ENCODE measurements around the gene ARMC12.

The ARMC12 gene

DNA sequence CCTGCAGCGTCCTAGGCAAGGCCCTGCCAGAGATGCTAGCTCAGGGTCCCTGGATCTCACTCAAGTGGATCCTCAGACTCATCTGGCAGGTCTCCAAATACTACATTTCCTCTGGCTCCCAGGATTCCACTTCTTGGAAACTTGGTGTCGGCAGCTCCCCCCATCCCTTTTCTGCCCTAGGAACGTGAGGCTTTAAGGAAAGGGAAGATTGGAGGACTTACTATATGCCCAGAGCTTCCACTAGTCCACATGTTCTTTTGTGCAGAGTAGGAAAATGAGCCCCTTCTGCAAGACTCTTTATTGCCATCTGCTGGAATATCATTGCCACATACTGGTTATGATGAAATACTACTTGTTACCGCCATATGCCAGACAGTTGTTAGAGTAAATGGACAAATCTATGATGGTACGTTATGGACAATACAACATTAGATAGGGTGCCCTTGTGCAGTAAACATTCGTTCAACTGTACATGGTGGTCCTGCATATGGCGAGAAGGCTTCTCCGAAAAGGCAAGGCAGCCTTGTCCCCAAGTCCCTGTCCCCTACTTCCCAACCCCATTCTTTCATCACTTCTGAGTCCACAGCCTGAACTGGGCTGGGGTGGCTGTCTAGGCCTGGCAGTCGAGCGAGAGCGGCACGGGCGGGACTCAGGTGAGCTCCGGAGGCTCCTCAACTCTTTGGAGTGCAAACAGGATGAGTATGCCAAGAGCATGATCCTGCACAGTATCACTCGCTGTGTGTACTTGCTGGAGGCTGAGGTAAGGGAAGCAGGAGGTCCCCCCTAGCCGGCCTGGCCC lies 780 bp downstream of the ARMC12 start:
- Histone ChIP-seq H3K27ac (replicated peaks) (no peak overlapping the region), H3K27me3 (ENCODE audit: insufficient read depth, poor library complexity, severe bottlenecking) (no peaks in the 10 kb centered on the region), H3K4me3 (replicated peaks; ENCODE audit: insufficient read depth, low read length) (no peak overlapping the region)
- TF ChIP-seq, protein P1, sequence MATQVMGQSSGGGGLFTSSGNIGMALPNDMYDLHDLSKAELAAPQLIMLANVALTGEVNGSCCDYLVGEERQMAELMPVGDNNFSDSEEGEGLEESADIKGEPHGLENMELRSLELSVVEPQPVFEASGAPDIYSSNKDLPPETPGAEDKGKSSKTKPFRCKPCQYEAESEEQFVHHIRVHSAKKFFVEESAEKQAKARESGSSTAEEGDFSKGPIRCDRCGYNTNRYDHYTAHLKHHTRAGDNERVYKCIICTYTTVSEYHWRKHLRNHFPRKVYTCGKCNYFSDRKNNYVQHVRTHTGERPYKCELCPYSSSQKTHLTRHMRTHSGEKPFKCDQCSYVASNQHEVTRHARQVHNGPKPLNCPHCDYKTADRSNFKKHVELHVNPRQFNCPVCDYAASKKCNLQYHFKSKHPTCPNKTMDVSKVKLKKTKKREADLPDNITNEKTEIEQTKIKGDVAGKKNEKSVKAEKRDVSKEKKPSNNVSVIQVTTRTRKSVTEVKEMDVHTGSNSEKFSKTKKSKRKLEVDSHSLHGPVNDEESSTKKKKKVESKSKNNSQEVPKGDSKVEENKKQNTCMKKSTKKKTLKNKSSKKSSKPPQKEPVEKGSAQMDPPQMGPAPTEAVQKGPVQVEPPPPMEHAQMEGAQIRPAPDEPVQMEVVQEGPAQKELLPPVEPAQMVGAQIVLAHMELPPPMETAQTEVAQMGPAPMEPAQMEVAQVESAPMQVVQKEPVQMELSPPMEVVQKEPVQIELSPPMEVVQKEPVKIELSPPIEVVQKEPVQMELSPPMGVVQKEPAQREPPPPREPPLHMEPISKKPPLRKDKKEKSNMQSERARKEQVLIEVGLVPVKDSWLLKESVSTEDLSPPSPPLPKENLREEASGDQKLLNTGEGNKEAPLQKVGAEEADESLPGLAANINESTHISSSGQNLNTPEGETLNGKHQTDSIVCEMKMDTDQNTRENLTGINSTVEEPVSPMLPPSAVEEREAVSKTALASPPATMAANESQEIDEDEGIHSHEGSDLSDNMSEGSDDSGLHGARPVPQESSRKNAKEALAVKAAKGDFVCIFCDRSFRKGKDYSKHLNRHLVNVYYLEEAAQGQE (IDR thresholded peaks at IDR 0.05; ENCODE audit: insufficient replicate concordance, low read depth) = no peak
- TF ChIP-seq, protein P2, sequence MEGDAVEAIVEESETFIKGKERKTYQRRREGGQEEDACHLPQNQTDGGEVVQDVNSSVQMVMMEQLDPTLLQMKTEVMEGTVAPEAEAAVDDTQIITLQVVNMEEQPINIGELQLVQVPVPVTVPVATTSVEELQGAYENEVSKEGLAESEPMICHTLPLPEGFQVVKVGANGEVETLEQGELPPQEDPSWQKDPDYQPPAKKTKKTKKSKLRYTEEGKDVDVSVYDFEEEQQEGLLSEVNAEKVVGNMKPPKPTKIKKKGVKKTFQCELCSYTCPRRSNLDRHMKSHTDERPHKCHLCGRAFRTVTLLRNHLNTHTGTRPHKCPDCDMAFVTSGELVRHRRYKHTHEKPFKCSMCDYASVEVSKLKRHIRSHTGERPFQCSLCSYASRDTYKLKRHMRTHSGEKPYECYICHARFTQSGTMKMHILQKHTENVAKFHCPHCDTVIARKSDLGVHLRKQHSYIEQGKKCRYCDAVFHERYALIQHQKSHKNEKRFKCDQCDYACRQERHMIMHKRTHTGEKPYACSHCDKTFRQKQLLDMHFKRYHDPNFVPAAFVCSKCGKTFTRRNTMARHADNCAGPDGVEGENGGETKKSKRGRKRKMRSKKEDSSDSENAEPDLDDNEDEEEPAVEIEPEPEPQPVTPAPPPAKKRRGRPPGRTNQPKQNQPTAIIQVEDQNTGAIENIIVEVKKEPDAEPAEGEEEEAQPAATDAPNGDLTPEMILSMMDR (IDR thresholded peaks at IDR 0.05; ENCODE audit: insufficient read depth, low read length) = peak; percentile 74
- DNase-seq (ENCODE audit: low read depth in 1 of 2, low spot score in 1 of 2) = peak; percentile 67 to 74

DNA sequence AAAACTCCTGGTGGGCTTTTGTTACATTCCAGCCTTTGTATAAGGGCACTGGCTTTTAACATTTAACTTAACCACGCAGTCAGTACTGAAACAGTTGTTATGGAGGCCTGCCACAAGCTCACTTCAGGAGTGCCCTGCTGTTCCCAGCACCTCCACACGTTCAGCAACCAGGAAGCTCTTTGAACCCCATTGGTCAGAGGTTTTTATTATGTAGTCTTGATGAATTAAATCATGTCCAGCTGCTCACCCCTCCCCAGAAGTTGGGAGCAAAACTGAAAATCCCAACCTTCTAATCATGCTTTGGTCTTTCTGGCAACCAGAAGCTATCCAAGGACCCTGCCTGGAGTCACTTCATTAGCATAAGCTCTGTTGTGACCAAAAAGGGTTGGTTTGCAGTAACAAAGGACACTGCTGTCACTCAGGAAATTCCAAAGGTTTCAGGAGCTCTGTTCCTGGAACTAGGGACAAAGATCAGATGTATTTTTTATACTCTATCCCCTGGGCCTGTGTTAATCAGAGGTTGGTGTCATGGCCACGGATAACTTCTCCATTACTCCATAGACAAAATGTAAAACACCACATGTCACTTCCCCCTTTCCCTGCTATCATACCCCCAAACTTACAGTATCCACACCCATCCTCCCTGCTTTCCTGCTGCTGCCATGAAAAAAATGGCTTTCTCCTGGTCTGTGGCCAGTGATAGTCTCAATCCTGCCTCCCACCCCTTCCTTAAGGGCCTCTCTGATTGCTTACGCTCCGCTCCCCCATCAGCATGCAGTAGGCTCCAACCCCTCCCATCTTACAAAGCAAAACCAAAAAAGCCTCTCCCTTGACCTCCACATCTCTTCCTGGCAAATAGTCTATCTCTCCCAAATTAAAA lies 3.1 kb downstream of the ARMC12 start:
- H3K27ac ChIP-seq (replicated peaks) = no peak overlapping the region
- TF ChIP-seq, protein P1 (IDR thresholded peaks at IDR 0.05; ENCODE audit: insufficient replicate concordance, low read depth) = no peak
- no peak for TF ChIP-seq POLR2AphosphoS5 (IDR thresholded peaks at IDR 0.05; ENCODE audit: low read depth)
- TF ChIP-seq GABPA (IDR thresholded peaks at IDR 0.05; ENCODE audit: low read depth) = no peak
- TF ChIP-seq, protein P2 (IDR thresholded peaks at IDR 0.05; ENCODE audit: insufficient read depth, low read length) = no peak
- TF ChIP-seq SPI1 (IDR thresholded peaks at IDR 0.05; ENCODE audit: borderline replicate concordance, low read depth) = no peak
- H3K4me3 ChIP-seq (replicated peaks; ENCODE audit: insufficient read depth, low read length) = no peak overlapping the region
- H3K27me3 ChIP-seq (ENCODE audit: insufficient read depth, poor library complexity, severe bottlenecking) = no peaks in the 10 kb centered on the region
- no peak for DNase-seq (ENCODE audit: low read depth in 1 of 2, low spot score in 1 of 2)

DNA sequence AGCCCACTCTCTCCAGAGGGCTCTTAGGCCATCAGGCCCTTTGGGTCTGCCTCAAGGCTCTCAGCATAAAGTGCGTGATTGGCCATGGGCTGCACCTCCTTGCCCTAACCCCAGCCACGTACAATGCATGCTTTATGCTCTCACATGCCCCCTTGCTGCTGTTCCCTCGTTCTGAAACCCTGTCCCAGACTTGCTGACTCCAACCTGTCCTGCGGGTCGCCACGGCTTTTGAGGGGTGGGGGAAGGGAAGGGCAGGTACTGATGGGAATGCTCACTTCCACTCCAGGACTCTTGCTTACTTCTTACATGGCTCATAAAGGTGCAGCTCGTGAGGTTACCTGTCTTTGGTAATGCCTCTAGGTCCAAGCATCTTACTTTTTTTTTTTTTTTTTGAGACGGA lies 6.0 kb downstream of the ARMC12 start:
- DNase-seq (ENCODE audit: low read depth in 1 of 2, low spot score in 1 of 2) = no peak
- Histone ChIP-seq H3K27me3 (ENCODE audit: insufficient read depth, poor library complexity, severe bottlenecking) (no peaks in the 10 kb centered on the region), H3K27ac (replicated peaks) (no peak overlapping the region), H3K4me3 (replicated peaks; ENCODE audit: insufficient read depth, low read length) (no peak overlapping the region)
- TF ChIP-seq, protein P1 (IDR thresholded peaks at IDR 0.05; ENCODE audit: insufficient replicate concordance, low read depth) = no peak
- TF ChIP-seq, protein P2 (IDR thresholded peaks at IDR 0.05; ENCODE audit: insufficient read depth, low read length) = no peak
- TF ChIP-seq POLR2AphosphoS5 (IDR thresholded peaks at IDR 0.05; ENCODE audit: low read depth) (no peak), SPI1 (IDR thresholded peaks at IDR 0.05; ENCODE audit: borderline replicate concordance, low read depth) (no peak), GABPA (IDR thresholded peaks at IDR 0.05; ENCODE audit: low read depth) (no peak)
